Measurements from ENCODE around the gene MGP. TPM values are rescaled to one million over a fixed set of nuclear protein-coding genes. Genes with fewer than 3 reads are reported as not detected.

MGP gene
- total and polyA plus RNA-seq, 2 experiments from 2014 or later: 117 to 561 TPM

DNA sequence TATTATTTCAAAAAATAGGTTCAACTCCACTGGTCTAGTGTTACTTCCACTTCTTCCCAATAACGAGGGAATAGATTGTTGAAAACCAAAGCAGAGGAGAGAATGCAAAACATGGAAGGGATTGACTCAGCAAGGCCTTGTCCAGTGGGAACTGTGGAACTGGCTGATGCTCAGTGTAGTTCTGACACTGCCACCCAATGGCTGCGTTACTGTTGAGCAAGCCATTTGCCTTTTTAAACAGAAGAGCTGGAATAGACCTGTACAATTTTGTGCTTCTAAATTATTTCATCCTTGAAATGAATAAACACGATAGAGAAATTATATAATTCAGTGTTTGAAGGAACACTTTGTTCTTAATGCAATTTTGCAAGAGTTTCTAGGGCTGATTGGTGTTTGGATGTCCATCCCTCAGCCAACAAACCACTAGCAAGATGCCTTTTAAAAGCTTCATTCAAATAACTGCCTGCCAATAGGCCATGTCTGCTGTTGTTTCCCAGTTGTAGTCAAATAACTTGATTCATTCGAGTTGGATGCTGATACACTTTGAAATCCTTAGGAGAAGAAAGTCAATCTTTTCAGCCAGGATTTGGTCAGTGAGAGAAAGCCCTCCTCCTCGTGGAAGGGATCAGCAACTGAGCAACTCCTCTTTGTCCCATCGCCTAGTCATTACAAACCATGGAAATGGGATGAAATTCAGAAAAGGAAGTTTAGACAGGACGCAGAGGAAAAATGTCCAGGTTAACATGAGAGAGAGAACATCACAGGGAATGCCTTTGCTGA, 7.3 kb upstream of the MGP start:
- no peaks in the 10 kb centered on the region for H3K4me1 ChIP-seq (ENCODE audit: insufficient read depth)
- TF ChIP-seq EZH2 (IDR thresholded peaks at IDR 0.05; ENCODE audit: borderline replicate concordance) (no peak), EZH2phosphoT487 (IDR thresholded peaks at IDR 0.05; ENCODE audit: low read depth, severe bottlenecking, unreplicated experiment) (no peak)
- TF ChIP-seq, protein P1, sequence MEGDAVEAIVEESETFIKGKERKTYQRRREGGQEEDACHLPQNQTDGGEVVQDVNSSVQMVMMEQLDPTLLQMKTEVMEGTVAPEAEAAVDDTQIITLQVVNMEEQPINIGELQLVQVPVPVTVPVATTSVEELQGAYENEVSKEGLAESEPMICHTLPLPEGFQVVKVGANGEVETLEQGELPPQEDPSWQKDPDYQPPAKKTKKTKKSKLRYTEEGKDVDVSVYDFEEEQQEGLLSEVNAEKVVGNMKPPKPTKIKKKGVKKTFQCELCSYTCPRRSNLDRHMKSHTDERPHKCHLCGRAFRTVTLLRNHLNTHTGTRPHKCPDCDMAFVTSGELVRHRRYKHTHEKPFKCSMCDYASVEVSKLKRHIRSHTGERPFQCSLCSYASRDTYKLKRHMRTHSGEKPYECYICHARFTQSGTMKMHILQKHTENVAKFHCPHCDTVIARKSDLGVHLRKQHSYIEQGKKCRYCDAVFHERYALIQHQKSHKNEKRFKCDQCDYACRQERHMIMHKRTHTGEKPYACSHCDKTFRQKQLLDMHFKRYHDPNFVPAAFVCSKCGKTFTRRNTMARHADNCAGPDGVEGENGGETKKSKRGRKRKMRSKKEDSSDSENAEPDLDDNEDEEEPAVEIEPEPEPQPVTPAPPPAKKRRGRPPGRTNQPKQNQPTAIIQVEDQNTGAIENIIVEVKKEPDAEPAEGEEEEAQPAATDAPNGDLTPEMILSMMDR (IDR thresholded peaks at IDR 0.05; ENCODE audit: poor library complexity): no peak
- no peaks in the 10 kb centered on the region for H3K27me3 ChIP-seq
- no peak for DNase-seq (ENCODE audit: low spot score)
- peak overlapping the region; percentile 5 for H2AFZ ChIP-seq
- no peaks in the 10 kb centered on the region for H4K20me1 ChIP-seq (ENCODE audit: insufficient read depth, poor library complexity, severe bottlenecking)
- H3K27ac ChIP-seq: no peak overlapping the region
- H3K4me2 ChIP-seq: no peak overlapping the region
- no peaks in the 10 kb centered on the region for H3K79me2 ChIP-seq
- no peaks in the 10 kb centered on the region for H3K36me3 ChIP-seq (replicated peaks; ENCODE audit: insufficient read depth, low read depth)
- H3K9me2 ChIP-seq (replicated peaks; ENCODE audit: insufficient read depth): no peaks in the 10 kb centered on the region
- H3K4me3 ChIP-seq: no peak overlapping the region
- no peaks in the 10 kb centered on the region for H3K9me3 ChIP-seq (ENCODE audit: low read depth)
- 83% methylated on average over 7 of the region's 7 CpGs for WGBS (ENCODE audit: low lambda C conversion rate, missing lambda C conversion rate)

DNA sequence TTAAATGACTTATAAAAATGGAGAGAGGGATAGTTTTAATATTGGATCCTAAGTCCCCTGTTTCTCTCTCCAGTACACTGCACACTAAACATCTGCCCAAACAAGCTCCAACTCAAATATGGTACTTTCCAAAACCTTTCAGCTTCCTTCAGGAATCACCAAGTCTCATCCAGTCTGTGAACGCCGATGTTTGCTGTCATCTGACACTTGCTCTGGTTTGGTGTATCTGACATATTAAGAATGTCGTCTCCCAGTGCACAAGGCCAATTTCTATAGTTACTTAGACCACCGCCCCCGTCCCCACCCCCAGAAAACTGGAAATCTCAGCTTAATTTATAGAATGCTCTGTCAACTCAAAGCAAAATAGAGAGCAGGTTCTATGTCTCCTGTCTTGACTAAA, 5.0 kb upstream of the MGP start:
- WGBS (ENCODE audit: low lambda C conversion rate, missing lambda C conversion rate): 61% methylated on average over 5 of the region's 5 CpGs
- Histone ChIP-seq H3K36me3 (replicated peaks; ENCODE audit: insufficient read depth, low read depth) (no peaks in the 10 kb centered on the region), H3K9me3 (ENCODE audit: low read depth) (no peaks in the 10 kb centered on the region), H4K20me1 (ENCODE audit: insufficient read depth, poor library complexity, severe bottlenecking) (no peaks in the 10 kb centered on the region), H2AFZ (no peak overlapping the region), H3K27ac (no peak overlapping the region), H3K27me3 (no peaks in the 10 kb centered on the region), H3K4me3 (no peak overlapping the region), H3K79me2 (no peaks in the 10 kb centered on the region), H3K4me2 (no peak overlapping the region), H3K4me1 (ENCODE audit: insufficient read depth) (no peaks in the 10 kb centered on the region), H3K9me2 (replicated peaks; ENCODE audit: insufficient read depth) (no peaks in the 10 kb centered on the region)
- TF ChIP-seq EZH2phosphoT487 (IDR thresholded peaks at IDR 0.05; ENCODE audit: low read depth, severe bottlenecking, unreplicated experiment) (no peak), EZH2 (IDR thresholded peaks at IDR 0.05; ENCODE audit: borderline replicate concordance) (no peak)
- TF ChIP-seq, protein P1 (IDR thresholded peaks at IDR 0.05; ENCODE audit: poor library complexity): no peak
- DNase-seq (ENCODE audit: low spot score): no peak

DNA sequence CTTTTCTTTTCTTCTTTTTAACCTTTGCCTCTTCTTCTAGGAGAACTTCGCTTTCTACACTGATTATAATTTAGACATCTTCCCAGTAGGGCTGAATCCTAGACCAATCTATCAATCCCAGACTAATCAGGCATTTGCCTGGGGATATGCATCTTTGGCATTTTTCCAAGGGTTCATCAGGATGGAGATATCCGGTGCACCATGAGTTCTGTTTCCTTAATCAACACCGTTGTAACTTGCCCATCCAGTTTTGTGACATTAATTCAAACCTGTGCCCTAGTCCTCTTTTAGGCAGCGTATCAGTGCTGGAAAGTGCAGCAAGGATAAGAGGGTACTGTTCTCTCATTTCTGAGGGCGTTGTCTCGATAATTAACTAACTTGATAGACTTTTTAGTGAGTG, 617 bp upstream of the MGP start:
- no peaks in the 10 kb centered on the region for H3K27me3 ChIP-seq
- H3K9me3 ChIP-seq (ENCODE audit: low read depth): no peaks in the 10 kb centered on the region
- no peaks in the 10 kb centered on the region for H3K36me3 ChIP-seq (replicated peaks; ENCODE audit: insufficient read depth, low read depth)
- H3K4me3 ChIP-seq: no peak overlapping the region
- no peaks in the 10 kb centered on the region for H3K9me2 ChIP-seq (replicated peaks; ENCODE audit: insufficient read depth)
- peak overlapping the region; percentile 64 for H3K4me2 ChIP-seq
- no peak for DNase-seq (ENCODE audit: low spot score)
- 81% methylated on average over 6 of the region's 6 CpGs for WGBS (ENCODE audit: low lambda C conversion rate, missing lambda C conversion rate)
- TF ChIP-seq EZH2phosphoT487 (IDR thresholded peaks at IDR 0.05; ENCODE audit: low read depth, severe bottlenecking, unreplicated experiment) (no peak), EZH2 (IDR thresholded peaks at IDR 0.05; ENCODE audit: borderline replicate concordance) (no peak)
- TF ChIP-seq, protein P1 (IDR thresholded peaks at IDR 0.05; ENCODE audit: poor library complexity): no peak
- H3K27ac ChIP-seq: peak overlapping the region; percentile 72
- no peaks in the 10 kb centered on the region for H3K79me2 ChIP-seq
- H3K4me1 ChIP-seq (ENCODE audit: insufficient read depth): no peaks in the 10 kb centered on the region
- H2AFZ ChIP-seq: no peak overlapping the region
- H4K20me1 ChIP-seq (ENCODE audit: insufficient read depth, poor library complexity, severe bottlenecking): no peaks in the 10 kb centered on the region

Measured in hepatocyte (in vitro differentiated cells).